SH-SY5Y (cell line): ENCODE data around the gene MFSD12.

Experiments
- GATA2 ChIP-seq: IDR thresholded peaks from 2 replicates; pipeline ENCODE4 v1.6.1; 2011; ENCODE audit warnings: mild to moderate bottlenecking, low read depth, low read length
- GATA3 ChIP-seq: IDR thresholded peaks from 2 replicates; pipeline ENCODE4 v1.6.1; 2011; ENCODE audit warnings: low read depth, mild to moderate bottlenecking, low read length, moderate library complexity

DNA sequence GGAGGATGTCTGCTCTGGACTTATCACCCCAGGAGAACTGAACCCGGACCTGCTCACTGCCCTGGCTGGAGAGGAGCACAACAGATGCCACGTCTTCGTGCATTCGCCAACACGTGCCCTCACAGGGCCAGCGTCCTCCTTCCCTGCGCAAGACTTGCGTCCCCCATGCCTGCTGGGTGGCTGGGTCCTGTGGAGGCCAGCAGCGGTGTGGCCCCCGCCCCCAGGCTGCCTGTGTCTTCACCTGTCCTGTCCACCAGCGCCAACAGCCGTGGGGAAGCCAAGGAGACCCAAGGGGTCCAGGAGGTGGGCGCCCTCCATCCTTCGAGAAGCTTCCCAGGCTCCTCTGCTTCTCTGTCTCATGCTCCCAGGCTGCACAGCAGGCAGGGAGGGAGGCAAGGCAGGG, 21.8 kb downstream of the MFSD12 start:
- TF ChIP-seq GATA2 (no peak), GATA3 (no peak)
